A673 (cell line): ENCODE results near the gene MEGF11.

Experiments used
- CTCF ChIP-seq: fragments of 300-800, 200-600 bp; sonication (generic); conservative IDR thresholded peaks from 2 replicates; pipeline ENCODE4 v1.5.1; 2017; ENCODE audit warnings: low read depth, mild to moderate bottlenecking, antibody characterized with exemption, low read length, moderate library complexity, mixed read lengths
- EZH2 ChIP-seq: fragments of 200-600 bp; sonication (generic); IDR thresholded peaks from 2 replicates; pipeline ENCODE4 v1.6.1; 2017; ENCODE audit warnings: borderline replicate concordance, low read depth, mild to moderate bottlenecking, mixed read lengths, antibody characterized with exemption, low read length; ENCODE audit not compliant: poor library complexity, severe bottlenecking

GRCh38 chr15:66161108-66161507 lies 92.4 kb downstream of the MEGF11 start:
- TF ChIP-seq CTCF (no peak), EZH2 (no peak)
